ENCODE results near the gene CCL15.

The CCL15 gene

GRCh38 chr17:35988164-35988563 lies 13.2 kb downstream of the CCL15 start:
- DNase-seq = no peak

GRCh38 chr17:35986643-35987042 lies 14.7 kb downstream of the CCL15 start, which contains the start of gene CCL14:
Gene CCL14 (minus strand): TSS chr17:35986729. CDS start chr17:35986649, 80 bp downstream.
- DNase-seq = no peak

GRCh38 chr17:35984140-35984539 lies 17.2 kb downstream of the CCL15 start:
- no peak for DNase-seq

GRCh38 chr17:35982409-35983191 lies 18.8 kb downstream of the CCL15 start:
- DNase-seq = no peak

GRCh38 chr17:35981908-35982330 lies 19.4 kb downstream of the CCL15 start:
- no peak for DNase-seq

- DNase-seq = no peak
Observed at GRCh38 chr17:35981246-35981645, 20.1 kb downstream of the CCL15 start, which contains the start of gene CCL16. Gene CCL16 (minus strand): TSS chr17:35981497. CDS start chr17:35981420, 77 bp downstream.

- no peak for DNase-seq
Observed at GRCh38 chr17:35978346-35978745, 23.0 kb downstream of the CCL15 start.

- no peak for DNase-seq
Observed at GRCh38 chr17:35977509-35977908, 23.8 kb downstream of the CCL15 start.

- DNase-seq = no peak
Observed at GRCh38 chr17:35973333-35974260, 27.8 kb downstream of the CCL15 start.

GRCh38 chr17:35972945-35973332 lies 28.4 kb downstream of the CCL15 start:
- DNase-seq = no peak

- DNase-seq = no peak
Observed at GRCh38 chr17:35972535-35972934, 28.8 kb downstream of the CCL15 start.

- no peak for DNase-seq
Observed at GRCh38 chr17:35972066-35972465, 29.3 kb downstream of the CCL15 start.

- peak; percentile 70 to 82 for DNase-seq
Observed at GRCh38 chr17:35969558-35970380, 31.6 kb downstream of the CCL15 start.

GRCh38 chr17:35968520-35969054 lies 32.8 kb downstream of the CCL15 start:
- no peak for DNase-seq

- DNase-seq = no peak
Observed at GRCh38 chr17:35965272-35965671, 36.1 kb downstream of the CCL15 start.

GRCh38 chr17:35963663-35964062 lies 37.7 kb downstream of the CCL15 start:
- no peak for DNase-seq

- no peak for DNase-seq
Observed at GRCh38 chr17:35953720-35954119, 47.6 kb downstream of the CCL15 start.

GRCh38 chr17:35949401-35949800 lies 52.0 kb downstream of the CCL15 start:
- DNase-seq = no peak

- DNase-seq = no peak
Observed at GRCh38 chr17:35948092-35948491, 53.3 kb downstream of the CCL15 start.
